Measurements from ENCODE around the gene MED25. TPM values are rescaled to one million over a fixed set of nuclear protein-coding genes. Genes with fewer than 3 reads are reported as not detected.

The MED25 gene
- total and polyA plus RNA-seq, 9 of the 15 experiments (the other 6 are each of a cell fraction or from before 2014, with no cell fraction given), result 4.1 to 93.9 (median 19.3) TPM

DNA sequence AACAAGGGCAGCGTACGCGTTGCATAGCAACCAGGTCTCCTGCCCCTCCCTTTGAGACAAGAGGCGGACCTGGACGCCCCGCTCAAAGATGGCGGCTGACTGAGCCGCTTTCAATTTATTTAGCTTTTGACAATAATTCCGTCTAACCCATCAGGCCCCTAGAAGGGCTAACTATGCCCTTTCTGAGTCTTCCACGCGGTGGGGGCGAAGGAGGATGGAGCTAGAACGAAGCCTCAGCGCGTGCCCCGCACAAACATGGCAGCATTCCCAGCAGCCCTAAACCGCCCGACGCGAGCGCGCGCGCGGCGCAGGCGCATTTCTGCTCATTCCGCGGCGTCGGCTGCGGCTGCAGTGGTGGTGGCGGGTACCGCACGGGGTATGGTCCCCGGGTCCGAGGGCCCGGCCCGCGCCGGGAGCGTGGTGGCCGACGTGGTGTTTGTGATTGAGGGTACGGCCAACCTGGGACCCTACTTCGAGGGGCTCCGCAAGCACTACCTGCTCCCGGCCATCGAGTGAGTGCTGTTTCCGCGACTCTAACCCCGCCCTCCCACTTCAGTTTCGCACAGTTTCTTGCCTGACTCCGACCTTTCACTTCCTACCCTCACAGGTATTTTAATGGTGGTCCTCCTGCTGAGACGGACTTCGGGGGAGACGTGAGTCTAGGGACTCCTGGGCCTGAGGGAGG, at the start of gene MED25 (continued):
- no peak for TF ChIP-seq ZNF408 (CRISPR knock-in tag; IDR thresholded peaks at IDR 0.05; ENCODE audit: low read depth)
- no peak for TF ChIP-seq GTF2F1 (IDR thresholded peaks at IDR 0.05; ENCODE audit: low read depth, low read length)
- TF ChIP-seq CUX1 (CRISPR knock-in tag; IDR thresholded peaks at IDR 0.05), result no peak
- TF ChIP-seq SMARCB1 (IDR thresholded peaks at IDR 0.05; ENCODE audit: insufficient read length, low read depth), result no peak
- TF ChIP-seq ZNF24 (IDR thresholded peaks at IDR 0.05), result no peak
- 0 out of 2 replicates have a peak, but pooled peaks have one; percentile 12 for TF ChIP-seq JUND (IDR thresholded peaks at IDR 0.05; ENCODE audit: borderline replicate concordance, low read depth, low read length)
- TF ChIP-seq JUND (tag; IDR thresholded peaks at IDR 0.05; ENCODE audit: borderline replicate concordance, low read depth, low read length), result no peak
- peak; percentile 53; the same call in 1 of the 2 replicates for TF ChIP-seq EP400 (IDR thresholded peaks at IDR 0.05)
- no peak for TF ChIP-seq ZNF407 (IDR thresholded peaks at IDR 0.05; ENCODE audit: low read depth)
- no peak for TF ChIP-seq MEF2D (tag; conservative IDR thresholded peaks at IDR 0.05; ENCODE audit: low read depth)
- no peak for TF ChIP-seq NBN (IDR thresholded peaks at IDR 0.05; ENCODE audit: low read depth)
- no peak for TF ChIP-seq ZNF253 (CRISPR knock-in tag; conservative IDR thresholded peaks at IDR 0.05)
- TF ChIP-seq ZBTB8A (IDR thresholded peaks at IDR 0.05; ENCODE audit: partially characterized antibody), result no peak
- no peak for TF ChIP-seq ZNF121 (CRISPR knock-in tag; conservative IDR thresholded peaks at IDR 0.05)
- TF ChIP-seq RUNX1 (IDR thresholded peaks at IDR 0.05; ENCODE audit: low read depth), result no peak

All from K562 (cell line).